ENCODE results near the gene UBE2D1. TPM values are rescaled to one million over a fixed set of nuclear protein-coding genes. Genes with fewer than 3 reads are reported as not detected.

UBE2D1 gene
- total and polyA plus RNA-seq, 9 of the 15 experiments (the other 6 are each of a cell fraction or from before 2014, with no cell fraction given), result 4.1 to 24.4 (median 12.3) TPM

DNA sequence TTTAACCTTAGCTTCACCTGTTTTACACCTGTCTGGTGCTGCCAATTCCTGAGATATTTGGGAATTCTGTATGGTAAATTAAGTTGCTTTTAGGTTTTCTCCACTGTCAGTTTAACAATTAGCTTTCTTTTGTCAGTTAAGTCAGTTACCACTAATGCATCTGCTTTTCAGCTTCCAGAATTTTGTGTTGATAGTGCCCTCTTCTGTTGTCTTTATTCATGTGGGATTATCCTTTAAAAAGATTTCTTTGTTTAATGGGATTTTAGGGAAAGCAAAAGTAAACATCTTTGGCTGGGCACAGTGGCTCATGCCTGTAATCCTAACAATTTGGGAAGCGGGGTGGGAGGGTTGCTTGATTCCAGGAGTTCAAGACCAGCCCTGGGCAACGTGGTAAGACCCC lies 58.5 kb downstream of the UBE2D1 start (continued):
- TF ChIP-seq ATF7 (IDR thresholded peaks at IDR 0.05) (no peak), NR3C1 (CRISPR knock-in tag; IDR thresholded peaks at IDR 0.05) (no peak), YY1 (IDR thresholded peaks at IDR 0.05; ENCODE audit: borderline replicate concordance in 1 of 3, control insufficient read depth in 1 of 3, extremely low read depth in 1 of 3, insufficient read depth in 3 of 3, insufficient read length in 1 of 3, insufficient replicate concordance in 2 of 3, low read depth in 1 of 3, low read length in 2 of 3) (no peak), DDX20 (tag; IDR thresholded peaks at IDR 0.05; ENCODE audit: low read depth) (no peak), SMAD4 (CRISPR knock-in tag; conservative IDR thresholded peaks at IDR 0.05) (no peak)
- TF ChIP-seq, protein P1, sequence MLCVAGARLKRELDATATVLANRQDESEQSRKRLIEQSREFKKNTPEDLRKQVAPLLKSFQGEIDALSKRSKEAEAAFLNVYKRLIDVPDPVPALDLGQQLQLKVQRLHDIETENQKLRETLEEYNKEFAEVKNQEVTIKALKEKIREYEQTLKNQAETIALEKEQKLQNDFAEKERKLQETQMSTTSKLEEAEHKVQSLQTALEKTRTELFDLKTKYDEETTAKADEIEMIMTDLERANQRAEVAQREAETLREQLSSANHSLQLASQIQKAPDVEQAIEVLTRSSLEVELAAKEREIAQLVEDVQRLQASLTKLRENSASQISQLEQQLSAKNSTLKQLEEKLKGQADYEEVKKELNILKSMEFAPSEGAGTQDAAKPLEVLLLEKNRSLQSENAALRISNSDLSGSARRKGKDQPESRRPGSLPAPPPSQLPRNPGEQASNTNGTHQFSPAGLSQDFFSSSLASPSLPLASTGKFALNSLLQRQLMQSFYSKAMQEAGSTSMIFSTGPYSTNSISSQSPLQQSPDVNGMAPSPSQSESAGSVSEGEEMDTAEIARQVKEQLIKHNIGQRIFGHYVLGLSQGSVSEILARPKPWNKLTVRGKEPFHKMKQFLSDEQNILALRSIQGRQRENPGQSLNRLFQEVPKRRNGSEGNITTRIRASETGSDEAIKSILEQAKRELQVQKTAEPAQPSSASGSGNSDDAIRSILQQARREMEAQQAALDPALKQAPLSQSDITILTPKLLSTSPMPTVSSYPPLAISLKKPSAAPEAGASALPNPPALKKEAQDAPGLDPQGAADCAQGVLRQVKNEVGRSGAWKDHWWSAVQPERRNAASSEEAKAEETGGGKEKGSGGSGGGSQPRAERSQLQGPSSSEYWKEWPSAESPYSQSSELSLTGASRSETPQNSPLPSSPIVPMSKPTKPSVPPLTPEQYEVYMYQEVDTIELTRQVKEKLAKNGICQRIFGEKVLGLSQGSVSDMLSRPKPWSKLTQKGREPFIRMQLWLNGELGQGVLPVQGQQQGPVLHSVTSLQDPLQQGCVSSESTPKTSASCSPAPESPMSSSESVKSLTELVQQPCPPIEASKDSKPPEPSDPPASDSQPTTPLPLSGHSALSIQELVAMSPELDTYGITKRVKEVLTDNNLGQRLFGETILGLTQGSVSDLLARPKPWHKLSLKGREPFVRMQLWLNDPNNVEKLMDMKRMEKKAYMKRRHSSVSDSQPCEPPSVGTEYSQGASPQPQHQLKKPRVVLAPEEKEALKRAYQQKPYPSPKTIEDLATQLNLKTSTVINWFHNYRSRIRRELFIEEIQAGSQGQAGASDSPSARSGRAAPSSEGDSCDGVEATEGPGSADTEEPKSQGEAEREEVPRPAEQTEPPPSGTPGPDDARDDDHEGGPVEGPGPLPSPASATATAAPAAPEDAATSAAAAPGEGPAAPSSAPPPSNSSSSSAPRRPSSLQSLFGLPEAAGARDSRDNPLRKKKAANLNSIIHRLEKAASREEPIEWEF (CRISPR knock-in tag; IDR thresholded peaks at IDR 0.05), result no peak
- TF ChIP-seq, protein P2, sequence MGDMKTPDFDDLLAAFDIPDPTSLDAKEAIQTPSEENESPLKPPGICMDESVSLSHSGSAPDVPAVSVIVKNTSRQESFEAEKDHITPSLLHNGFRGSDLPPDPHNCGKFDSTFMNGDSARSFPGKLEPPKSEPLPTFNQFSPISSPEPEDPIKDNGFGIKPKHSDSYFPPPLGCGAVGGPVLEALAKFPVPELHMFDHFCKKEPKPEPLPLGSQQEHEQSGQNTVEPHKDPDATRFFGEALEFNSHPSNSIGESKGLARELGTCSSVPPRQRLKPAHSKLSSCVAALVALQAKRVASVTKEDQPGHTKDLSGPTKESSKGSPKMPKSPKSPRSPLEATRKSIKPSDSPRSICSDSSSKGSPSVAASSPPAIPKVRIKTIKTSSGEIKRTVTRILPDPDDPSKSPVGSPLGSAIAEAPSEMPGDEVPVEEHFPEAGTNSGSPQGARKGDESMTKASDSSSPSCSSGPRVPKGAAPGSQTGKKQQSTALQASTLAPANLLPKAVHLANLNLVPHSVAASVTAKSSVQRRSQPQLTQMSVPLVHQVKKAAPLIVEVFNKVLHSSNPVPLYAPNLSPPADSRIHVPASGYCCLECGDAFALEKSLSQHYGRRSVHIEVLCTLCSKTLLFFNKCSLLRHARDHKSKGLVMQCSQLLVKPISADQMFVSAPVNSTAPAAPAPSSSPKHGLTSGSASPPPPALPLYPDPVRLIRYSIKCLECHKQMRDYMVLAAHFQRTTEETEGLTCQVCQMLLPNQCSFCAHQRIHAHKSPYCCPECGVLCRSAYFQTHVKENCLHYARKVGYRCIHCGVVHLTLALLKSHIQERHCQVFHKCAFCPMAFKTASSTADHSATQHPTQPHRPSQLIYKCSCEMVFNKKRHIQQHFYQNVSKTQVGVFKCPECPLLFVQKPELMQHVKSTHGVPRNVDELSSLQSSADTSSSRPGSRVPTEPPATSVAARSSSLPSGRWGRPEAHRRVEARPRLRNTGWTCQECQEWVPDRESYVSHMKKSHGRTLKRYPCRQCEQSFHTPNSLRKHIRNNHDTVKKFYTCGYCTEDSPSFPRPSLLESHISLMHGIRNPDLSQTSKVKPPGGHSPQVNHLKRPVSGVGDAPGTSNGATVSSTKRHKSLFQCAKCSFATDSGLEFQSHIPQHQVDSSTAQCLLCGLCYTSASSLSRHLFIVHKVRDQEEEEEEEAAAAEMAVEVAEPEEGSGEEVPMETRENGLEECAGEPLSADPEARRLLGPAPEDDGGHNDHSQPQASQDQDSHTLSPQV (IDR thresholded peaks at IDR 0.05), result no peak

Data from K562 (cell line).